Lower lobe of right lung (tissue), 2 donors: ENCODE measurements around the gene ERCC6L2. TPM values are rescaled to one million over a fixed set of nuclear protein-coding genes. Genes with fewer than 3 reads are reported as not detected.

ENCODE experiments used
- ATAC-seq, 2 donors: fragments of 200-7000 bp; cut with Tn5 transposase; one replicate each; pipeline ENCODE4 v1.9.1; 2020 to 2022; ENCODE audit warnings: mild to moderate bottlenecking in 2 of 2, moderate library complexity in 2 of 2
- DNase-seq: peaks from one replicate; pipeline ENCODE4 v3.0.0-alpha.2; 2020
- H3K27ac ChIP-seq: fragments of 200-600 bp; one replicate; pipeline ENCODE4 v1.8.0; 2022
- H3K27me3 ChIP-seq: fragments of 200-600 bp; one replicate; pipeline ENCODE4 v1.8.0; 2022; ENCODE audit warnings: low read depth
- H3K36me3 ChIP-seq: fragments of 200-600 bp; one replicate; pipeline ENCODE4 v1.8.0; 2022; ENCODE audit warnings: mild to moderate bottlenecking
- H3K4me1 ChIP-seq: fragments of 200-600 bp; one replicate; pipeline ENCODE4 v1.8.0; 2022
- H3K4me3 ChIP-seq: fragments of 200-600 bp; one replicate; pipeline ENCODE4 v1.8.0; 2022; ENCODE audit warnings: mild to moderate bottlenecking
- H3K9me3 ChIP-seq: fragments of 200-600 bp; one replicate; pipeline ENCODE4 v1.8.0; 2022
- intact Hi-C: fragments of 100-400 bp; cut with DNase I; formaldehyde crosslinking; loops from one replicate; pipeline ENCODE4 v1.11.0; 2022
- total RNA-seq: library from RNA; stranded (reverse); fragmentation: NEBNext Ultra II Directional; extraction: Animal tissue kit (Norgen Biotek cat#: 25700); gene quantifications from one replicate; pipeline ENCODE4 v1.2.1, GENCODE V29; 2021
- TF ChIP-seq, protein P1 (sequence below): fragments of 200-600 bp; IDR thresholded peaks from one replicate; pipeline ENCODE4 v1.8.0; 2022; ENCODE audit warnings: antibody characterized with exemption, mild to moderate bottlenecking
- donor health status: DM: no; HTN: yes; CAD: no; lungs with severe emphysema.

ERCC6L2 gene
- total RNA-seq, 1 donor from 2014 or later = 42.8 TPM

DNA sequence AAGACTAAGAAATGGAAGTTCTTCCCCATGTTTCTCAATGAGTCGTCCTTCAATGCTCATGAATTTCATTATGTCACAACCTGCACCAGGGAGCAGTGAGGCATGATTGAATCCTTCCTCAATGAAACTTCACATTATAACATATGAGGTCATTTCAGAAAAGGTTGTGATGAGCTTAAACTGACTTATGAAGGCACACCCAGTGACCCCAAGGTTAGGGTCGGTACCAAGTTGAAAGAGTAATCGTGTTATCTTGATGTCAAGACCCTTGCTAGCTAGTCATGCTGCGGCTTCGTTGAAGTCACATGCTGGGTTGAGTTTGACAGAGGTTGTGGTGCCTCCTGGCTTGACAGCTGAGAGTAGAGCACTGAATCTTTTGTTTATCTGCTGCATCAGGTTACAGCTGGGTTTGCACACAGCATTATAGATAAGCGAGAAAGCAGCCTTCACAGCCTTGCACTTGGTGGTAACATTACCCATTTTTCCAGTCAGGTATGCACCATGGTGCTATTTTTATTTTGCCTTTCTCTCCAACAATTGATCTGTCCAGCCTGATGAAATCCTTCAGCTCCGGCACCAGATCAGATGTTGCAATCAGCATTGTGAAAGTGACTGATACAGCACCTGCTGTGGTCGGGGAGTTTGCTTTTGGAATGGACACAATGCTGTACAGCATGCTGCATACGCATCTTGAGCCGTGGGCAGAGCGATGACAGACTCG lies 133.2 kb downstream of the ERCC6L2 start:
- intact Hi-C loops = no loop called here
- no peaks in the 10 kb centered on the region for H3K27me3 ChIP-seq
- no peaks in the 10 kb centered on the region for H3K9me3 ChIP-seq
- TF ChIP-seq, protein P1, sequence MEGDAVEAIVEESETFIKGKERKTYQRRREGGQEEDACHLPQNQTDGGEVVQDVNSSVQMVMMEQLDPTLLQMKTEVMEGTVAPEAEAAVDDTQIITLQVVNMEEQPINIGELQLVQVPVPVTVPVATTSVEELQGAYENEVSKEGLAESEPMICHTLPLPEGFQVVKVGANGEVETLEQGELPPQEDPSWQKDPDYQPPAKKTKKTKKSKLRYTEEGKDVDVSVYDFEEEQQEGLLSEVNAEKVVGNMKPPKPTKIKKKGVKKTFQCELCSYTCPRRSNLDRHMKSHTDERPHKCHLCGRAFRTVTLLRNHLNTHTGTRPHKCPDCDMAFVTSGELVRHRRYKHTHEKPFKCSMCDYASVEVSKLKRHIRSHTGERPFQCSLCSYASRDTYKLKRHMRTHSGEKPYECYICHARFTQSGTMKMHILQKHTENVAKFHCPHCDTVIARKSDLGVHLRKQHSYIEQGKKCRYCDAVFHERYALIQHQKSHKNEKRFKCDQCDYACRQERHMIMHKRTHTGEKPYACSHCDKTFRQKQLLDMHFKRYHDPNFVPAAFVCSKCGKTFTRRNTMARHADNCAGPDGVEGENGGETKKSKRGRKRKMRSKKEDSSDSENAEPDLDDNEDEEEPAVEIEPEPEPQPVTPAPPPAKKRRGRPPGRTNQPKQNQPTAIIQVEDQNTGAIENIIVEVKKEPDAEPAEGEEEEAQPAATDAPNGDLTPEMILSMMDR = no peak
- H3K36me3 ChIP-seq = peaks cover 25% of the 10 kb centered on the region
- H3K27ac ChIP-seq = no peak overlapping the region
- no peak overlapping the region for H3K4me3 ChIP-seq
- H3K4me1 ChIP-seq = no peaks in the 10 kb centered on the region
- ATAC-seq (no peak), DNase-seq (no peak)

DNA sequence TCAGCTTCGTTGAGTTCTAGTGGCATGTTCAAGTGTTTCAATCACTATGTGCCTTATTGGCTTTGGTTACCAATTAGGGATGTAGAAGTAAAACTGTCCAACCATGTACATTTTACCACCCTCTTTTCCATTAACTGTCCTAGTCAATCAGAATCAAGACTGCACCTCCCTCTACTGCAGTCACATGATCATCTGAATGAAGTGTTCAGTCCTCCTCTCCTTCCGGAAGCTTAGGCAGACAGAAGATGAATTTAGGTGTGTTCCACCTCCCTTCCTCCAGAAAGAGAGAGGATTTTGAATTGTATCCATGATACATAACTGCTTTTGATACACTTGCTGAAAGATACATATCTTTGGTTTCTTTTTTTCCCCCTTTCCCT lies 133.7 kb downstream of the ERCC6L2 start:
- TF ChIP-seq, protein P1 = no peak
- intact Hi-C loops = no loop called here
- Histone ChIP-seq H3K4me1 (no peaks in the 10 kb centered on the region), H3K4me3 (no peak overlapping the region), H3K27me3 (no peaks in the 10 kb centered on the region), H3K27ac (no peak overlapping the region), H3K36me3 (peaks cover 25% of the 10 kb centered on the region), H3K9me3 (no peaks in the 10 kb centered on the region)
- no peak for DNase-seq
- no peak for ATAC-seq

DNA sequence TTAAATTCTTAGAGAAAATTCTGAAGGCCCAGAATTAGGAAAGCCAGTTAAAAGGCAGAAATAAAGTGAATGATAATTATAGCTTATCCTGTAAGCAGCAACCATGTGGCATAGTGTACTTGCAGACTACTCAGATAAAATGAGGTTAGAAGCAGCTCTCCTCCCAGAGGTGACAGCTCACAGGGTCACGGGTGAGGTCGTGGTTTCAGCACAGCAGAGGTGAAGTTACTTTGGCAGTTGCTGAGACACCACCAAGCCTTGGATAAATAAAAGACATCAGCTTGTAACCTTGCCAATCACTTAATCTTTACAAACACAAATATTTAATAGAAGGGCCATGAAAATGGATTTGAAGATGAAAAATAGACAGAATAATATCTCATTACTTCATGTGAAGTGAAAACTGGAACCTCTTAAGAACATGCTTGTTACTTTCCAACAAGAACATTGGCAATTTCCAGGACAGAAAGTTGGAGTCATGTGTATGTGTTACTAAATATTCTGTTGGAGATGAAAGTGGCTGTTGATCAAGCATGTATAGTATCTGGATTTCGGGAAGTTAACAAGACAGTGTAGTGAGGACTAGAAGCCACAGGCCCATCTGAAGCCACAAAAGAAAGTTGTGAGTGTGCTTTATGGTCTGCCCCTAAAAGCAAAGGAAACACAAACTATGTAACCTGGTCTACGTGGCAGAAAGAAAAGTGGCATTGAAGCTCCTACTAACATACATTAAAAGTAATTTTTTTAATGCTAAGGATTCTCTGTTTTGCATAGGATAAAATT lies 134.4 kb downstream of the ERCC6L2 start:
- TF ChIP-seq, protein P1 = no peak
- Histone ChIP-seq H3K27ac (no peak overlapping the region), H3K9me3 (no peaks in the 10 kb centered on the region), H3K4me3 (no peak overlapping the region), H3K27me3 (no peaks in the 10 kb centered on the region), H3K4me1 (no peaks in the 10 kb centered on the region), H3K36me3 (peaks cover 23% of the 10 kb centered on the region)
- ATAC-seq = peak in 1 of 2 donors; percentile 55
- DNase-seq = no peak
- intact Hi-C loops = no loop called here

DNA sequence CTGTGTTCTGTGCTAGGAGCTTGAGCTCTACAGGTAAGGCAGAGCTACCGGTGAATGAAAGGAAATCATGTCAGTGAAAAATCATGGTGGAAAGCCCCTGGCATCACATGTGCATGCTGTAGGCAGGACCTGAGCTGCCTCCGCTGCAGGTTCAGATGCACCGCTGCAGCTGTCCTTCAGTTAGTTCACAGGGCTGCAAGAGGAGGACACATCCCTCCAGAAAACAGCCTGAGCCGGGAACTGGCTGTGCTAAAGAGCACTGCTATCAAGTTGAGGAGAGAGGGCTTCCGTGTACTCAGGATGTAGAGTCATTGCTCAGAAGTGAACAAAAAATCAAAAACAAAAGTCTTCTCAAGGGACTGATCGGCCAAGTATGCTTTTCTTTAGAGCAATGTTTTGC lies 138.6 kb downstream of the ERCC6L2 start:
- TF ChIP-seq, protein P1 = no peak
- Histone ChIP-seq H3K4me3 (no peak overlapping the region), H3K9me3 (no peaks in the 10 kb centered on the region), H3K27ac (no peak overlapping the region), H3K36me3 (peaks cover 20% of the 10 kb centered on the region), H3K4me1 (no peaks in the 10 kb centered on the region), H3K27me3 (no peaks in the 10 kb centered on the region)
- DNase-seq (no peak), ATAC-seq (peak; percentile 45 to 47)
- intact Hi-C loops = no loop called here

DNA sequence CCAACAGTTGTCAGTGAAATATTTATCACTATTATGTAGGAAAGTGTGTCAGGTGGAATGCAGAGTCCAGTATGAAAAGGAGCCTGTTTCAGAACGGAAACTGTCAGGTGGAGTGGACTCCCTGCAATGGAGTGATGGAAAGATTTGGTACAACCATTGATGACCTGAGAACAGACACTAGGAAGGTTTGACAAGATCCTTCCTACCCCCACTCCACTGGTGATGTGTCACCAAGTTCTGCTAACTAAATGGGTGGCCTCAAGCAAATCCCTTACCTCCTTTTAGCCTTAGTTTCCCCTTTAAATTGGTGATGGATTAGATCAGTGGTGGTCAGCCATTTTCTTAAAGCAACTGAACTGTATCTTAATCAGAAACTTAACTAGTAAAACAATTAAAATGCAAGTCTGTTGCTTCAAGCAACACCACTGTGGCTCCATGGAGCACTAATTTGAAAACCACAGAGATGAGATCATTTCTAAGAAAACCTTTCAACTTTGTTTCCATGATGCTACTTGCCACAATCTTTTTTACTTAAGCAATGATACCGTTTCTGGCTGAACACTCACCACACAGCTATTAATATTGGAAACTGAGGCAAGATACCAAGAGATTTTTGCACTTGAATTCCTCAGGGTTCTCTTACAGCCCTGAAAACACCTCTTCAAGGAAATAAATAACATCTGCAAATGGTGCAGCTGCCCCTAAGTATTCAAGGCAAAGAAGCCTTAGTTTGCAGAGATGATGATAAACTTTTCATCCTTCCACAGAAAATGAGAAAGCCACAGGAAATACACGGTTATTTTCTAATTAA lies 140.6 kb downstream of the ERCC6L2 start:
- TF ChIP-seq, protein P1 = no peak
- no peaks in the 10 kb centered on the region for H3K9me3 ChIP-seq
- no peak overlapping the region for H3K4me3 ChIP-seq
- H3K4me1 ChIP-seq = peaks cover 11% of the 10 kb centered on the region
- H3K27me3 ChIP-seq = peaks cover 11% of the 10 kb centered on the region
- DNase-seq (no peak), ATAC-seq (no peak)
- intact Hi-C loops = no loop called here
- peaks cover 20% of the 10 kb centered on the region for H3K36me3 ChIP-seq
- peak overlapping the region; percentile 13 for H3K27ac ChIP-seq
